Thoracic aorta (tissue), 2 donors: ENCODE measurements around the gene DMRTB1. TPM values are rescaled to one million over a fixed set of nuclear protein-coding genes. Genes with fewer than 3 reads are reported as not detected.

Source experiments
- ATAC-seq: fragments of 150-250 bp; one replicate; pipeline ENCODE4 v1.8.0; 2017; ENCODE audit warnings: low read depth; ENCODE audit not compliant: insufficient number of reproducible peaks, low FRiP score
- DNase-seq: peaks from one replicate; pipeline ENCODE4 v3.0.0-alpha.2; 2020; ENCODE audit warnings: low spot score
- H3K27ac ChIP-seq, 2 donors: fragments of 200-600 bp; sonication (generic); 1 replicate in 1 of 2; 2 replicates in 1 of 2; pipeline ENCODE4 v1.5.1; 2016; ENCODE audit warnings: mild to moderate bottlenecking in 2 of 2, moderate library complexity in 2 of 2
- H3K27me3 ChIP-seq: fragments of 200-600 bp; sonication (generic); replicated peaks from 2 replicates; pipeline ENCODE4 v1.6.0; 2016; ENCODE audit warnings: mild to moderate bottlenecking; ENCODE audit not compliant: insufficient read depth
- H3K36me3 ChIP-seq: fragments of 200-600 bp; sonication (generic); one replicate; pipeline ENCODE4 v1.5.1; 2016
- H3K4me1 ChIP-seq, 2 donors: fragments of 200-600 bp; sonication (generic); 1 replicate in 1 of 2; 2 replicates in 1 of 2; pipeline versions ENCODE4 v1.5.1 to v1.6.0; 2016; ENCODE audit warnings: low read depth in 2 of 2, mild to moderate bottlenecking in 1 of 2; ENCODE audit not compliant: control insufficient read depth in 1 of 2
- H3K4me3 ChIP-seq: fragments of 200-600 bp; sonication (generic); 2 replicates; pipeline ENCODE4 v1.5.1; 2016; ENCODE audit warnings: mild to moderate bottlenecking
- H3K9me3 ChIP-seq: fragments of 200-600 bp; sonication (generic); 2 replicates; pipeline ENCODE4 v1.5.1; 2016
- total RNA-seq, 2 donors: library from RNA; depleted of rRNA; stranded (reverse); fragments of >200 nt; gene quantifications; one replicate each; pipeline versions ENCODE4 v1.1.0 to v1.2.3, GENCODE V29; 2016
- TF ChIP-seq, protein P1 (sequence below): fragments of 200-600 bp; sonication (generic); IDR thresholded peaks from one replicate; pipeline ENCODE4 v1.5.1; 2019; ENCODE audit warnings: antibody characterized with exemption

The DMRTB1 gene
- total RNA-seq, 2 donors from 2014 or later, result not detected

DNA sequence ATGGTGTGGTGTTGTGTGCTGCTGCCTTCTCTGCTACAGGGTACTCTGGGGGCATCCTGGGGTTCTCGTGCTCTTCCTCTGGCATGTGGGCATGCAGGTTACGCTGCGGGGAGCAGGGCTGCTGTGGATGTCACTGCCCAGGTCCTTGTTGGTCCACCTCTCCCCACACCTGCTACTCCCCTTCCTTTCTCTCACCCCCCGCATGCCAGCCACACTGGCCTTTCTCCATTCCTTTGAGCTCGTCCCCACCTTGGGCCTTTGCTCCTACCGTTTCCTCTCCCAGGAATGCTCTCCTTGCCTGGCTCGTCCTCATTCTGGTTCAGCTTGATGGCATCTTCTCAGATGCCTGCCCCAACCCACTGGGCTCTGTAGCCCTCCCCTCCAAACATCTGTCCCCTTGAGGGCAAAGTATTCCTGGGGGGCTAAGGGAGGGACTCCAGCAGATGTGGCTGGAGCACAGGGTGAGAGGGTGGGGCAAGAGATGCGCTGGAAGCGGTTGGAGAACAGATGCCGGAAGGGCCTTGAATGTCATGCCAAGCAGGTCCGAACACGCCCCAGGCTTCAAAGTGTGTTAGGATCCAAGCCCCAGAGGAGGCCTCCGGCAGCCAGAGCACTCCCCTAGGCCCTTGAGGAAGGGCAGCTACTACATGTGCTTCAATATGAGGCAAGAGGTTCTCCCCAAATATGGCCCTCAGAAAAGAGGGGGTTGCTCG is 23.4 kb downstream of the DMRTB1 start:
- H3K36me3 ChIP-seq, result no peaks in the 10 kb centered on the region
- H3K27ac ChIP-seq, result no peak overlapping the region
- no peak overlapping the region for H3K4me3 ChIP-seq
- ATAC-seq, result no peak
- DNase-seq, result no peak
- H3K9me3 ChIP-seq, result no peaks in the 10 kb centered on the region
- no peaks in the 10 kb centered on the region for H3K4me1 ChIP-seq
- H3K27me3 ChIP-seq, result no peaks in the 10 kb centered on the region
- TF ChIP-seq, protein P1, sequence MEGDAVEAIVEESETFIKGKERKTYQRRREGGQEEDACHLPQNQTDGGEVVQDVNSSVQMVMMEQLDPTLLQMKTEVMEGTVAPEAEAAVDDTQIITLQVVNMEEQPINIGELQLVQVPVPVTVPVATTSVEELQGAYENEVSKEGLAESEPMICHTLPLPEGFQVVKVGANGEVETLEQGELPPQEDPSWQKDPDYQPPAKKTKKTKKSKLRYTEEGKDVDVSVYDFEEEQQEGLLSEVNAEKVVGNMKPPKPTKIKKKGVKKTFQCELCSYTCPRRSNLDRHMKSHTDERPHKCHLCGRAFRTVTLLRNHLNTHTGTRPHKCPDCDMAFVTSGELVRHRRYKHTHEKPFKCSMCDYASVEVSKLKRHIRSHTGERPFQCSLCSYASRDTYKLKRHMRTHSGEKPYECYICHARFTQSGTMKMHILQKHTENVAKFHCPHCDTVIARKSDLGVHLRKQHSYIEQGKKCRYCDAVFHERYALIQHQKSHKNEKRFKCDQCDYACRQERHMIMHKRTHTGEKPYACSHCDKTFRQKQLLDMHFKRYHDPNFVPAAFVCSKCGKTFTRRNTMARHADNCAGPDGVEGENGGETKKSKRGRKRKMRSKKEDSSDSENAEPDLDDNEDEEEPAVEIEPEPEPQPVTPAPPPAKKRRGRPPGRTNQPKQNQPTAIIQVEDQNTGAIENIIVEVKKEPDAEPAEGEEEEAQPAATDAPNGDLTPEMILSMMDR, result no peak

GRCh38 chr1:53483170-53483569 is 24.0 kb downstream of the DMRTB1 start:
- Histone ChIP-seq H3K9me3 (no peaks in the 10 kb centered on the region), H3K4me3 (no peak overlapping the region), H3K27me3 (no peaks in the 10 kb centered on the region), H3K27ac (no peak overlapping the region), H3K36me3 (no peaks in the 10 kb centered on the region), H3K4me1 (no peaks in the 10 kb centered on the region)
- TF ChIP-seq, protein P1, result no peak
- no peak for DNase-seq
- ATAC-seq, result no peak

DNA sequence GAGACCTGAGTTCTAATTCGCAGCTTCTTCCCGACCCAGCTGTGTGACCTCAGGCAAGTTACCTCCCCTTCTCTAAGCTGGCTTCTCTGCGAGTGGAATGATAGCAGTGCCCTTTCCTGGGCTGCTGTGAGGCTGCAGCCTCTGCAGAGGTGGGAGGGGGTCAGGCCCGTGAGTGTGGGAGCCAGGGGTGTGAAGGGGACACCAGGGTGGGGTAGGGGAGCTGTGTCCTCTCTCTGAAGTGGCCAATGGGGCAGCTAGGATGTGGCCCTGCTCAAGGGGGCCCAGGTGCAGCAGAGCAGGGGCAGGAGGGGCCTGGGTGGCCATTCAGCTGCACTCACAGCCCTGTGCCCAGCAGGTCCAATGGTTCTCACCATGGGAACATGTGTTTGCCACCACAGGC is 24.5 kb downstream of the DMRTB1 start:
- no peaks in the 10 kb centered on the region for H3K27me3 ChIP-seq

GRCh38 chr1:53484705-53485477 is 25.7 kb downstream of the DMRTB1 start:
- TF ChIP-seq, protein P1, result no peak
- H3K9me3 ChIP-seq, result no peaks in the 10 kb centered on the region
- H3K27me3 ChIP-seq, result no peaks in the 10 kb centered on the region
- H3K4me3 ChIP-seq, result no peak overlapping the region
- DNase-seq (no peak), ATAC-seq (no peak)
- no peaks in the 10 kb centered on the region for H3K36me3 ChIP-seq
- no peak overlapping the region for H3K27ac ChIP-seq
- no peaks in the 10 kb centered on the region for H3K4me1 ChIP-seq

More for the DNA sequence above, 24.5 kb downstream of the DMRTB1 start:
- no peaks in the 10 kb centered on the region for H3K36me3 ChIP-seq
- DNase-seq, result no peak
- no peaks in the 10 kb centered on the region for H3K9me3 ChIP-seq
- no peak overlapping the region for H3K27ac ChIP-seq
- no peak for ATAC-seq
- TF ChIP-seq, protein P1, result no peak
- H3K4me3 ChIP-seq, result no peak overlapping the region
- H3K4me1 ChIP-seq, result no peaks in the 10 kb centered on the region
